HepG2 (cell line): ENCODE results near the gene PCDHB7. TPM values are rescaled to one million over a fixed set of nuclear protein-coding genes. Genes with fewer than 3 reads are reported as not detected.

Experiments
- ATAC-seq: fragments of 200-7000 bp; cut with Tn5 transposase; 3 replicates; pipeline ENCODE4 v1.9.1; 2020; ENCODE audit warnings: mild to moderate bottlenecking, moderate library complexity
- BruUV-seq: library from RNA; stranded (reverse); fragments of 400-500 nt; replicated peaks from 2 replicates; lab custom pipeline; 2021; lab: Mats Ljungman, UMichigan
- CTCF ChIA-PET: fragments of 300-600 bp; formaldehyde crosslinking; extraction: SDS; loops from one replicate; lab custom pipeline; 2021; ENCODE audit warnings: low total read pairs, inconsistent platforms, low intra/inter-chr PET ratio; lab: Yijun Ruan, JAX
- POLR2A ChIA-PET: fragments of 350-600 bp; sonication (Branson Sonifier 250); formaldehyde crosslinking; loops from one replicate; lab custom pipeline; 2020; ENCODE audit warnings: antibody characterized with exemption, inconsistent platforms; lab: Yijun Ruan, JAX
- DNase-seq: peaks from one replicate; pipeline ENCODE4 v3.0.0-alpha.2; 2015; ENCODE audit warnings: low spot score
- FAIRE-seq: peaks from 3 replicates; lab custom pipeline; 2011; peaks lifted over from hg19 to GRCh38; lab: Jason Lieb, UNC
- H2AFZ ChIP-seq: one replicate; pipeline ENCODE4 v1.6.1; 2011; ENCODE audit warnings: low read length, inconsistent platforms
- H3K27ac ChIP-seq: fragments of 300-600 bp; 3 replicates; pipeline ENCODE4 v1.8.0; 2011; ENCODE audit warnings: mixed run types, mild to moderate bottlenecking, mixed read lengths, low read length, inconsistent platforms; ENCODE audit not compliant: insufficient read depth; ENCODE audit errors: extremely low read length
- H3K27me3 ChIP-seq, 2 experiments: fragments of 200-600 bp in 1 of 2; 2 replicates in 1 of 2; 3 replicates in 1 of 2; pipeline versions ENCODE4 v1.6.0 to v1.8.0; 2011; ENCODE audit warnings: low read length in 2 of 2, mild to moderate bottlenecking in 2 of 2, moderate library complexity in 2 of 2, inconsistent platforms in 1 of 2; ENCODE audit not compliant: insufficient read depth in 2 of 2, control insufficient read depth in 1 of 2
- H3K36me3 ChIP-seq, 2 experiments: fragments of 200-600 bp in 1 of 2; replicated peaks in 1 of 2; 2 replicates in 1 of 2; 3 replicates in 1 of 2; pipeline versions ENCODE4 v1.5.1 to v1.8.0; 2011; ENCODE audit warnings: low read length in 2 of 2, inconsistent platforms in 1 of 2; ENCODE audit not compliant: insufficient read depth in 2 of 2, control insufficient read depth in 1 of 2
- H3K4me1 ChIP-seq: 2 replicates; pipeline ENCODE4 v1.5.1; 2012; ENCODE audit warnings: low read length, inconsistent platforms; ENCODE audit not compliant: insufficient read depth
- H3K4me2 ChIP-seq: 2 replicates; pipeline ENCODE4 v1.6.0; 2011; ENCODE audit warnings: low read depth, low read length, inconsistent platforms
- H3K4me3 ChIP-seq, 3 experiments: fragments of 200-600 bp in 1 of 3; sonication (generic), shearing (Covaris generic) in 1 of 3; replicated peaks in 1 of 3; 2 replicates each; pipeline ENCODE4 v1.5.1; 2011 to 2016; ENCODE audit warnings: low read length in 3 of 3, inconsistent platforms in 2 of 3, low read depth in 2 of 3, mild to moderate bottlenecking in 2 of 3, control low read depth in 1 of 3, mixed read lengths in 1 of 3; ENCODE audit not compliant: insufficient read depth in 1 of 3
- H3K79me2 ChIP-seq: one replicate; pipeline ENCODE4 v1.6.1; 2011; ENCODE audit warnings: low read length, inconsistent platforms; ENCODE audit not compliant: insufficient read depth
- H3K9ac ChIP-seq: 2 replicates; pipeline ENCODE4 v1.6.0; 2011; ENCODE audit warnings: mild to moderate bottlenecking, low read depth, low read length, inconsistent platforms; ENCODE audit not compliant: insufficient read depth
- H3K9me3 ChIP-seq: 2 replicates; pipeline ENCODE4 v1.5.1; 2012; ENCODE audit warnings: mild to moderate bottlenecking, low read length
- H4K20me1 ChIP-seq: 2 replicates; pipeline ENCODE4 v1.6.0; 2011; ENCODE audit warnings: inconsistent platforms, mild to moderate bottlenecking, low read length, moderate library complexity; ENCODE audit not compliant: insufficient read depth
- HMGXB4 ChIP-seq, 2 experiments: sonication (generic) in 1 of 2; formaldehyde crosslinking in 1 of 2; IDR thresholded peaks; 2 replicates each; pipeline versions ENCODE4 v1.4.0 to v1.6.1; 2018 to 2020; ENCODE audit warnings: missing genetic modification reagents in 2 of 2, borderline replicate concordance in 1 of 2, low read depth in 1 of 2, mild to moderate bottlenecking in 1 of 2, missing biosample characterization in 1 of 2
- ISL2 ChIP-seq: sonication (generic); formaldehyde crosslinking; IDR thresholded peaks from 2 replicates; pipeline ENCODE4 v1.5.0; 2020; ENCODE audit warnings: missing genetic modification reagents
- LRRFIP1 ChIP-seq: sonication (generic); formaldehyde crosslinking; conservative IDR thresholded peaks from 2 replicates; pipeline ENCODE4 v1.4.0; 2020; ENCODE audit warnings: missing genetic modification reagents
- WGBS: methylation state at CpG from one replicate; pipeline ENCODE4 v1.1.6; 2017; ENCODE audit warnings: low lambda C conversion rate; 5-methylcytosine and 5-hydroxymethylcytosine counted together
- in situ Hi-C: cut with HindIII; loops from 2 replicates; pipeline ENCODE4 v1.10.0; 2017; ENCODE audit warnings: low pct_unique_long_range_greater_than_20kb; ENCODE audit not compliant: extremely low pct_ligation_motif_present
- intact Hi-C: fragments of 100-400 bp; cut with micrococcal nuclease; formaldehyde crosslinking; loops from one replicate; pipeline ENCODE4 v1.10.0; 2022; ENCODE audit not compliant: unreplicated experiment
- polyA plus RNA-seq, 8 experiments: library from polyadenylated mRNA; depleted of rRNA in 3 of 8; stranded (reverse) in 7 of 8; unstranded in 1 of 8; fragments of >200 nt; fragmentation: Illumina TruSeq in 4 of 8; extraction: Trizol in 4 of 8; gene quantifications; 2 replicates each; pipeline versions ENCODE4 v1.2.1 to v1.2.3, GENCODE V29; 2011 to 2016; ENCODE audit warnings: low read depth in 4 of 8, missing spikeins in 1 of 8, mixed read lengths in 1 of 8; ENCODE audit not compliant: insufficient read depth in 1 of 8
- total RNA-seq, 5 experiments: library from RNA; depleted of rRNA; stranded (reverse); fragments of >200 nt; fragmentation: Illumina TruSeq; extraction: Trizol; gene quantifications; 2 replicates each; pipeline ENCODE4 v1.2.3, GENCODE V29; 2016; ENCODE audit warnings: low read depth in 1 of 5
- TF ChIP-seq, protein P1 (sequence below): sonication (generic); formaldehyde crosslinking; IDR thresholded peaks from 2 replicates; pipeline ENCODE4 v1.5.1; 2020; ENCODE audit warnings: mild to moderate bottlenecking, missing genetic modification reagents, moderate library complexity

PCDHB7 gene
- total and polyA plus RNA-seq, 2 of the 13 experiments (the other 11 are each of a cell fraction or from before 2014, with no cell fraction given) = 0.02 to 0.03 TPM

- peaks cover 7% of the 10 kb centered on the region; the same call in 1 of the 2 replicates for H3K4me1 ChIP-seq
- no peaks in the 10 kb centered on the region for H3K9me3 ChIP-seq
- WGBS = 32% methylated on average over 20 of the region's 33 CpGs
- no peak overlapping the region for H3K9ac ChIP-seq
- H4K20me1 ChIP-seq = no peaks in the 10 kb centered on the region
- H2AFZ ChIP-seq = peak overlapping the region; percentile 64
- CTCF ChIA-PET = interaction anchor here (1.2 kb wide), 1 partner anchor 414 kb away, joined by 3 read pairs; no protein-coding TSS in a partner anchor
- H3K36me3 ChIP-seq = no peaks in the 10 kb centered on the region
- FAIRE-seq (no peak), ATAC-seq (peak; percentile 67), DNase-seq (no peak)
- POLR2A ChIA-PET = no interaction called here
- BruUV-seq = no TSS peak
- H3K4me3 ChIP-seq = peak overlapping the region in 2 of 3 experiments; percentile 18 to 47; a peak in 2 of 6 replicates
- in situ Hi-C loops = no loop called here
- peaks cover 0 to 10% of the 10 kb centered on the region in 2 experiments; a peak in 1 of 5 replicates for H3K27me3 ChIP-seq
- intact Hi-C loops = loop anchor here (2.0 kb wide), 1 partner anchor 66 kb away; no protein-coding TSS in a partner anchor
- no peaks in the 10 kb centered on the region for H3K79me2 ChIP-seq
- no peak overlapping the region for H3K27ac ChIP-seq
- H3K4me2 ChIP-seq = peak overlapping the region; percentile 67
- TF ChIP-seq, protein P1, sequence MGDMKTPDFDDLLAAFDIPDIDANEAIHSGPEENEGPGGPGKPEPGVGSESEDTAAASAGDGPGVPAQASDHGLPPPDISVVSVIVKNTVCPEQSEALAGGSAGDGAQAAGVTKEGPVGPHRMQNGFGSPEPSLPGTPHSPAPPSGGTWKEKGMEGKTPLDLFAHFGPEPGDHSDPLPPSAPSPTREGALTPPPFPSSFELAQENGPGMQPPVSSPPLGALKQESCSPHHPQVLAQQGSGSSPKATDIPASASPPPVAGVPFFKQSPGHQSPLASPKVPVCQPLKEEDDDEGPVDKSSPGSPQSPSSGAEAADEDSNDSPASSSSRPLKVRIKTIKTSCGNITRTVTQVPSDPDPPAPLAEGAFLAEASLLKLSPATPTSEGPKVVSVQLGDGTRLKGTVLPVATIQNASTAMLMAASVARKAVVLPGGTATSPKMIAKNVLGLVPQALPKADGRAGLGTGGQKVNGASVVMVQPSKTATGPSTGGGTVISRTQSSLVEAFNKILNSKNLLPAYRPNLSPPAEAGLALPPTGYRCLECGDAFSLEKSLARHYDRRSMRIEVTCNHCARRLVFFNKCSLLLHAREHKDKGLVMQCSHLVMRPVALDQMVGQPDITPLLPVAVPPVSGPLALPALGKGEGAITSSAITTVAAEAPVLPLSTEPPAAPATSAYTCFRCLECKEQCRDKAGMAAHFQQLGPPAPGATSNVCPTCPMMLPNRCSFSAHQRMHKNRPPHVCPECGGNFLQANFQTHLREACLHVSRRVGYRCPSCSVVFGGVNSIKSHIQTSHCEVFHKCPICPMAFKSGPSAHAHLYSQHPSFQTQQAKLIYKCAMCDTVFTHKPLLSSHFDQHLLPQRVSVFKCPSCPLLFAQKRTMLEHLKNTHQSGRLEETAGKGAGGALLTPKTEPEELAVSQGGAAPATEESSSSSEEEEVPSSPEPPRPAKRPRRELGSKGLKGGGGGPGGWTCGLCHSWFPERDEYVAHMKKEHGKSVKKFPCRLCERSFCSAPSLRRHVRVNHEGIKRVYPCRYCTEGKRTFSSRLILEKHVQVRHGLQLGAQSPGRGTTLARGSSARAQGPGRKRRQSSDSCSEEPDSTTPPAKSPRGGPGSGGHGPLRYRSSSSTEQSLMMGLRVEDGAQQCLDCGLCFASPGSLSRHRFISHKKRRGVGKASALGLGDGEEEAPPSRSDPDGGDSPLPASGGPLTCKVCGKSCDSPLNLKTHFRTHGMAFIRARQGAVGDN (CRISPR knock-in tag) = peak; percentile 23; the same call in 1 of the 2 replicates
- TF ChIP-seq LRRFIP1 (CRISPR knock-in tag) (no peak), HMGXB4 (CRISPR knock-in tag; IDR thresholded peaks at IDR 0.05; ENCODE audit: borderline replicate concordance in 1 of 2, low read depth in 1 of 2) (peak in 1 of 2 experiments; percentile 9; a peak in 1 of 4 replicates), ISL2 (CRISPR knock-in tag) (0 out of 2 replicates have a peak, but pooled peaks have one; percentile 9)
Measured at GRCh38 chr5:141150224-141150992, 22.0 kb upstream of the PCDHB7 start.
